Measurements from ENCODE around the gene LOC101059915.

The LOC101059915 gene

GRCh38 chrX:71667328-71668247 lies at the start of gene LOC101059915:
LOC101059915 (plus strand) TSS chrX:71667546.
- Mint-ChIP-seq H3K27ac (no peak within 1 kb of the TSS), H3K27me3 (no peaks in the 10 kb centered on the region), H3K4me1 (peaks cover 30% of the 10 kb centered on the region), H3K9me3 (no peaks in the 10 kb centered on the region), H3K36me3 (no peaks in the 10 kb centered on the region), H3K4me3 (no peak within 1 kb of the TSS)

DNA sequence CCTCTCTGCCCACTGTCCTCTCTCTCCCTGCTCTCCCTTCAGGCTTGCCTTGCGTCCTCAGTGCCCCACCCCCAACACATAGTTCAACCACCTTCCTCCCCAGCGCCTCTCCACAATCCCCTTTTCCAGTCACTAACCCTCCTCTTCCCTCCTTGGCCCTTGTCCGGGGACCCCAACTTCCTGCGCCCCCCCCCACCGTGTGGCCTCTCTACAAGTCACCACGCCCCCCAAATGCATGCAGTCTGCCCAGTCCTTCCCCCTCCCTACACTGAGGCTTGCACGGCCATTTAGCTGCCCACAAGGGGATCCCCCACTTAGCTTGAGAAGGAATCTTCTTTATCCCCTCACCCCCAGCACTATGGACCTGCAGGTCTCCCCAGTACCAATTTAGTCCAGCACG lies 49.6 kb upstream of the LOC101059915 start:
- Mint-ChIP-seq H3K9me3 (no peaks in the 10 kb centered on the region), H3K4me1 (peaks cover 59% of the 10 kb centered on the region), H3K27me3 (no peaks in the 10 kb centered on the region), H3K27ac (peak overlapping the region; percentile 99), H3K4me3 (peak overlapping the region; percentile 81), H3K36me3 (peaks cover 13% of the 10 kb centered on the region)

- Mint-ChIP-seq H3K4me3 (peak within 1 kb of the TSS; percentile 81), H3K4me1 (peaks cover 65% of the 10 kb centered on the region), H3K27ac (peak within 1 kb of the TSS; percentile 99), H3K36me3 (peaks cover 13% of the 10 kb centered on the region), H3K27me3 (no peaks in the 10 kb centered on the region), H3K9me3 (no peaks in the 10 kb centered on the region)
These were observed 49.0 kb upstream of the LOC101059915 start, which contains the start of gene CXCR3 for GRCh38 chrX:71618303-71618721. CXCR3 (minus strand) TSS chrX:71618511; CDS start chrX:71618449, 62 bp downstream.

DNA sequence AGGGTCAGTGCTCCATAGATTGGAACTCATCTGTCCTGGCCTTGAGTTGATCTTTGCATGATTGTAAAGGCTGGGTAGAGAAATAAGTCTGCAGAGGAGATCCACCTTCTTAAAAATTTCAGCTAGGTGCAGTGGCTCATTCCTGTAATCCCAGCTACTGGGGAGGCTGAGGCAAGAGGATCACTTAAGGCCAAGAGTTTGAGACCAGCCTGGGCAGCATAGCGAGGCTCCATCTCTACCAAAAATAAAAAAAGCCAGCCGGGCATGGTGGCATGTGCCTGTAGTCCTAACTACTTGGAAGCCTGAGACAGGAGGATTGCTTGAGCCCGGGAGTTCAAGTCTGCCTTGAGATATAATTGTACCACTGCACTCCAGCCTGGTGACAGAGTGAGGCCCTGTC lies 48.6 kb upstream of the LOC101059915 start:
- Mint-ChIP-seq H3K36me3 (peaks cover 13% of the 10 kb centered on the region), H3K27me3 (no peaks in the 10 kb centered on the region), H3K4me3 (peak overlapping the region; percentile 81), H3K27ac (peak overlapping the region; percentile 99), H3K4me1 (peaks cover 70% of the 10 kb centered on the region), H3K9me3 (no peaks in the 10 kb centered on the region)

GRCh38 chrX:71619193-71619592 lies 48.2 kb upstream of the LOC101059915 start:
- Mint-ChIP-seq H3K27me3 (no peaks in the 10 kb centered on the region), H3K4me1 (peaks cover 72% of the 10 kb centered on the region), H3K4me3 (peak overlapping the region; percentile 81), H3K27ac (peak overlapping the region; percentile 99), H3K36me3 (peaks cover 13% of the 10 kb centered on the region), H3K9me3 (no peaks in the 10 kb centered on the region)

GRCh38 chrX:71619986-71620385 lies 47.4 kb upstream of the LOC101059915 start:
- Mint-ChIP-seq H3K4me1 (peaks cover 70% of the 10 kb centered on the region), H3K36me3 (peaks cover 10% of the 10 kb centered on the region), H3K4me3 (peak overlapping the region; percentile 81), H3K9me3 (no peaks in the 10 kb centered on the region), H3K27me3 (no peaks in the 10 kb centered on the region), H3K27ac (peak overlapping the region; percentile 99)

DNA sequence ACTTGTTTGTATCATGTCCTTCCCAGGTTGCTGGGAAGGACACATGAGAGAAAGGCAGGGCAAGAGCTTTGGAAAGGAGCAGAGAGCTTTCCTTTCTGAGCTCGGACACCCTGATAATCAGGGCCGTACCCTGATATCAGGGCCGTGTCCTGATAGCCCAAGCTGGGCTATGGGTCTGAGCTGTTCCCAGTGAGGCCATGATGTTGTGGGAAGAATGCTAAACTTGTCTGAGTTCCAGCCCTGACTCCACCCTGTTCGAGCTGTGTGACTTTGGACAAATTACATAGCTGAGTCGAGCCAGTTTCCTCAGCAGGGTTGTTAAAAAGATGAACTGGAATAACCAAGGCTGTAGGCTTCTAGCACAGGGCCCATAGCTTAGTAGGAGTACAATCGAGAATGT lies 45.7 kb upstream of the LOC101059915 start:
- Mint-ChIP-seq H3K4me3 (peak overlapping the region; percentile 51), H3K9me3 (no peaks in the 10 kb centered on the region), H3K36me3 (peaks cover 1% of the 10 kb centered on the region), H3K4me1 (peaks cover 59% of the 10 kb centered on the region), H3K27me3 (no peaks in the 10 kb centered on the region), H3K27ac (peak overlapping the region; percentile 35)

GRCh38 chrX:71622032-71622575 lies 45.2 kb upstream of the LOC101059915 start:
- Mint-ChIP-seq H3K9me3 (no peaks in the 10 kb centered on the region), H3K4me3 (peak overlapping the region; percentile 51), H3K27ac (peak overlapping the region; percentile 93), H3K27me3 (no peaks in the 10 kb centered on the region), H3K36me3 (no peaks in the 10 kb centered on the region), H3K4me1 (peaks cover 58% of the 10 kb centered on the region)

GRCh38 chrX:71622576-71623450 lies 44.5 kb upstream of the LOC101059915 start:
- H3K27me3 Mint-ChIP-seq: no peaks in the 10 kb centered on the region
- peak overlapping the region; percentile 93 for H3K27ac Mint-ChIP-seq
- peaks cover 51% of the 10 kb centered on the region for H3K4me1 Mint-ChIP-seq
- H3K4me3 Mint-ChIP-seq: peak overlapping the region; percentile 57
- H3K9me3 Mint-ChIP-seq: no peaks in the 10 kb centered on the region
- no peaks in the 10 kb centered on the region for H3K36me3 Mint-ChIP-seq

DNA sequence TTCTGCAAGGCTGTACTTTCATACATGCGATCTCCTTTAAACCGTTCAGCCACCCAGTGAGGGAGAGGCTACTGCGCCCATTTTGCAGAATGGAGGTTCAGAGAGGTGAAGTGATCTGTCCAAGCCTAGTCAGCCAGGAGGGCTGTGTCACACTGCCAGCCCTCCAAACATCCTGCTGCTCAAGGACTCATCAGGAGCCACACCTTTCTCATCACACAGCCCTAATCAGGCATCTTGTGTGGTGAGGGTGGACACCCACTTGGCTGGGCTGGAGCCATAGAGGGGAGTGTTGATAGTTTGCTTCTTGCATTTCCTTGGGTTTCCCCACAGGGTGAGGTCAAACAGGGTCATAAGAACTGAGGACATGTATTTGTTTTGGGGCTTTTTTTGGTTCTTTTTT lies 43.6 kb upstream of the LOC101059915 start:
- H3K9me3 Mint-ChIP-seq: no peaks in the 10 kb centered on the region
- peak overlapping the region; percentile 51 for H3K4me3 Mint-ChIP-seq
- H3K27ac Mint-ChIP-seq: peak overlapping the region; percentile 70
- H3K27me3 Mint-ChIP-seq: no peaks in the 10 kb centered on the region
- no peaks in the 10 kb centered on the region for H3K36me3 Mint-ChIP-seq
- peaks cover 42% of the 10 kb centered on the region for H3K4me1 Mint-ChIP-seq

- H3K9me3 Mint-ChIP-seq: no peaks in the 10 kb centered on the region
- no peaks in the 10 kb centered on the region for H3K27me3 Mint-ChIP-seq
- no peaks in the 10 kb centered on the region for H3K36me3 Mint-ChIP-seq
- no peak overlapping the region for H3K27ac Mint-ChIP-seq
- no peak overlapping the region for H3K4me3 Mint-ChIP-seq
- H3K4me1 Mint-ChIP-seq: peaks cover 33% of the 10 kb centered on the region
These were observed 41.9 kb upstream of the LOC101059915 start for GRCh38 chrX:71625471-71625870.

- no peaks in the 10 kb centered on the region for H3K27me3 Mint-ChIP-seq
- peaks cover 31% of the 10 kb centered on the region for H3K4me1 Mint-ChIP-seq
- H3K9me3 Mint-ChIP-seq: no peaks in the 10 kb centered on the region
- H3K4me3 Mint-ChIP-seq: no peak overlapping the region
- no peak overlapping the region for H3K27ac Mint-ChIP-seq
- no peaks in the 10 kb centered on the region for H3K36me3 Mint-ChIP-seq
These were observed 40.8 kb upstream of the LOC101059915 start for GRCh38 chrX:71626576-71626975.

- H3K4me3 Mint-ChIP-seq: no peak overlapping the region
- no peaks in the 10 kb centered on the region for H3K27me3 Mint-ChIP-seq
- peaks cover 19% of the 10 kb centered on the region for H3K4me1 Mint-ChIP-seq
These were observed 39.5 kb upstream of the LOC101059915 start for GRCh38 chrX:71627588-71628404.

DNA sequence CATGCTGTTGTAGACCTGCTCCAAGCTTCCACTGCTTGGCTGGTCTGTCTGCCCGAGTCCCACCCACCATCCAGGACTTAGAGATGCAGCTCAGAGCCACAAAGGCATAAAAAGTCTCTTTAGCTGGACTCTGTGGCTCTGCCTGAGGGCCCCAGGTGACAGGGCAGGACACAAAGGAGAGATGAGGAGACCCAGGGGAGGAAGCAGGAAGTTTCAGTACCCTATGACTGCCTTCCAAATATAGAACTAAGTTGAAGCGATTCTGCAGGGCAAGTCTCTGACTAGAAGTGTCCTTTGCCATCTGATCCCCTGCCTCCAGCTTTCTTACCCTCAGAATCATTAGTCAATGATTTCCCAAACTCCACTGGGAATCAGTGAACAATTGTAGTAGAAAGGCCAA lies 37.9 kb upstream of the LOC101059915 start:
- Mint-ChIP-seq H3K27ac (no peak overlapping the region), H3K4me1 (peaks cover 6% of the 10 kb centered on the region), H3K27me3 (no peaks in the 10 kb centered on the region)

More at GRCh38 chrX:71627588-71628404, 39.5 kb upstream of the LOC101059915 start:
- Mint-ChIP-seq H3K9me3 (no peaks in the 10 kb centered on the region), H3K27ac (no peak overlapping the region), H3K36me3 (no peaks in the 10 kb centered on the region)

More for the DNA sequence above, 37.9 kb upstream of the LOC101059915 start:
- Mint-ChIP-seq H3K4me3 (no peak overlapping the region), H3K36me3 (no peaks in the 10 kb centered on the region), H3K9me3 (no peaks in the 10 kb centered on the region)

All from activated naive CD4-positive, alpha-beta T cell treated with anti-CD3 and anti-CD28 coated beads, Interleukin-2, amount 50 U/mL, for 24 hours (primary cell).